ENCODE data around the gene MKNK1. TPM values are rescaled to one million over a fixed set of nuclear protein-coding genes. Genes with fewer than 3 reads are reported as not detected.

MKNK1 gene
- total RNA-seq, 6 experiments from 2014 or later = 18.0 to 24.3 (median 22.3) TPM

GRCh38 chr1:46618754-46619415 is 14.8 kb upstream of the MKNK1 start:
- DNase-seq = no peak
- Mint-ChIP-seq H3K27ac (no peak overlapping the region), H3K27me3 (ENCODE audit: insufficient read depth) (no peaks in the 10 kb centered on the region; the same call in 1 of the 2 replicates), H3K4me3 (no peak overlapping the region), H3K9me3 (no peaks in the 10 kb centered on the region), H3K4me1 (ENCODE audit: low read depth) (peaks cover 60% of the 10 kb centered on the region), H3K36me3 (ENCODE audit: low read depth) (no peaks in the 10 kb centered on the region)
- TF ChIP-seq CTCF (IDR thresholded peaks at IDR 0.05) = no peak

GRCh38 chr1:46617833-46618232 is 13.8 kb upstream of the MKNK1 start:
- Mint-ChIP-seq H3K4me3 (no peak overlapping the region), H3K27me3 (ENCODE audit: insufficient read depth) (no peaks in the 10 kb centered on the region; the same call in 1 of the 2 replicates), H3K4me1 (ENCODE audit: low read depth) (peaks cover 63% of the 10 kb centered on the region), H3K27ac (peak overlapping the region; percentile 94; the same call in 1 of the 2 replicates), H3K36me3 (ENCODE audit: low read depth) (no peaks in the 10 kb centered on the region), H3K9me3 (no peaks in the 10 kb centered on the region)
- DNase-seq = no peak
- no peak for TF ChIP-seq CTCF (IDR thresholded peaks at IDR 0.05)

GRCh38 chr1:46617108-46617800 is 13.2 kb upstream of the MKNK1 start:
- Mint-ChIP-seq H3K9me3 (no peaks in the 10 kb centered on the region), H3K4me3 (peak overlapping the region; percentile 93), H3K4me1 (ENCODE audit: low read depth) (peaks cover 58% of the 10 kb centered on the region), H3K27me3 (ENCODE audit: insufficient read depth) (no peaks in the 10 kb centered on the region; the same call in 1 of the 2 replicates), H3K27ac (peak overlapping the region; percentile 94), H3K36me3 (ENCODE audit: low read depth) (no peaks in the 10 kb centered on the region)
- TF ChIP-seq CTCF (IDR thresholded peaks at IDR 0.05) = no peak
- no peak for DNase-seq

GRCh38 chr1:46616277-46617107 is 12.4 kb upstream of the MKNK1 start, which contains the start of gene MOB3C:
Gene MOB3C, minus strand, starts transcription at chr1:46616811. Its CDS starts 3,490 bp downstream, at chr1:46613321.
- peaks cover 55% of the 10 kb centered on the region for H3K4me1 Mint-ChIP-seq (ENCODE audit: low read depth)
- peak within 1 kb of the TSS; percentile 94 for H3K27ac Mint-ChIP-seq
- H3K27me3 Mint-ChIP-seq (ENCODE audit: insufficient read depth) = no peaks in the 10 kb centered on the region; the same call in 1 of the 2 replicates
- DNase-seq = peak; percentile 67
- 0 out of 2 replicates have a peak, but pooled peaks have one; percentile 10 for TF ChIP-seq CTCF (IDR thresholded peaks at IDR 0.05)
- H3K36me3 Mint-ChIP-seq (ENCODE audit: low read depth) = no peaks in the 10 kb centered on the region; the same call in 1 of the 2 replicates
- H3K9me3 Mint-ChIP-seq = no peaks in the 10 kb centered on the region
- peak within 1 kb of the TSS; percentile 93 for H3K4me3 Mint-ChIP-seq

- no peak for DNase-seq
- peak overlapping the region; percentile 93 for H3K4me3 Mint-ChIP-seq
- no peaks in the 10 kb centered on the region; the same call in 1 of the 2 replicates for H3K36me3 Mint-ChIP-seq (ENCODE audit: low read depth)
- no peaks in the 10 kb centered on the region; the same call in 1 of the 2 replicates for H3K27me3 Mint-ChIP-seq (ENCODE audit: insufficient read depth)
- H3K27ac Mint-ChIP-seq = peak overlapping the region; percentile 94
- TF ChIP-seq CTCF (IDR thresholded peaks at IDR 0.05) = no peak
- peaks cover 54% of the 10 kb centered on the region for H3K4me1 Mint-ChIP-seq (ENCODE audit: low read depth)
- no peaks in the 10 kb centered on the region for H3K9me3 Mint-ChIP-seq
Observed at GRCh38 chr1:46615735-46616134, 11.7 kb upstream of the MKNK1 start.
